GM18519 (cell line): ENCODE results near the gene SLC37A1.

ENCODE experiments used
- ATAC-seq: cut with Tn5 transposase; IDR thresholded peaks from one replicate; pipeline ENCODE4 v1.9.1; 2021; ENCODE audit warnings: mild to moderate bottlenecking, moderate library complexity; ENCODE audit not compliant: unreplicated experiment, low FRiP score

The SLC37A1 gene

GRCh38 chr21:42556960-42557359 is 43.3 kb downstream of the SLC37A1 start:
- ATAC-seq, result no peak

- no peak for ATAC-seq
These were observed 43.8 kb downstream of the SLC37A1 start for GRCh38 chr21:42557420-42557819.

- ATAC-seq, result no peak
These were observed 44.7 kb downstream of the SLC37A1 start for GRCh38 chr21:42558368-42558767.

GRCh38 chr21:42558846-42559245 is 45.2 kb downstream of the SLC37A1 start:
- ATAC-seq, result no peak

GRCh38 chr21:42559326-42559725 is 45.7 kb downstream of the SLC37A1 start:
- no peak for ATAC-seq

- no peak for ATAC-seq
These were observed 47.0 kb downstream of the SLC37A1 start for GRCh38 chr21:42560517-42561179.

- ATAC-seq, result no peak
These were observed 48.4 kb downstream of the SLC37A1 start for GRCh38 chr21:42561762-42562650.

GRCh38 chr21:42562816-42563215 is 49.2 kb downstream of the SLC37A1 start:
- no peak for ATAC-seq

GRCh38 chr21:42563261-42563660 is 49.6 kb downstream of the SLC37A1 start:
- no peak for ATAC-seq

- no peak for ATAC-seq
These were observed 50.0 kb downstream of the SLC37A1 start for GRCh38 chr21:42563686-42564085.

- no peak for ATAC-seq
These were observed 50.9 kb downstream of the SLC37A1 start for GRCh38 chr21:42564561-42564971.

GRCh38 chr21:42565206-42565810 is 51.7 kb downstream of the SLC37A1 start:
- ATAC-seq, result no peak

- ATAC-seq, result no peak
These were observed 52.4 kb downstream of the SLC37A1 start for GRCh38 chr21:42565886-42566523.

- ATAC-seq, result no peak
These were observed 53.0 kb downstream of the SLC37A1 start for GRCh38 chr21:42566524-42567213.

- no peak for ATAC-seq
These were observed 53.5 kb downstream of the SLC37A1 start for GRCh38 chr21:42567214-42567555.

- ATAC-seq, result no peak
These were observed 54.2 kb downstream of the SLC37A1 start for GRCh38 chr21:42567861-42568260.

- ATAC-seq, result no peak
These were observed 54.7 kb downstream of the SLC37A1 start for GRCh38 chr21:42568376-42568775.

GRCh38 chr21:42568866-42569731 is 55.4 kb downstream of the SLC37A1 start:
- no peak for ATAC-seq

GRCh38 chr21:42569732-42570301 is 56.2 kb downstream of the SLC37A1 start:
- ATAC-seq, result no peak
